GM23248 (cell line): ENCODE measurements around the gene PAPPA2.

Experiments used
- EZH2 ChIP-seq: fragments of 200-600 bp; sonication (generic); IDR thresholded peaks from 2 replicates; pipeline ENCODE4 v1.6.1; 2018; ENCODE audit warnings: antibody characterized with exemption, mild to moderate bottlenecking; ENCODE audit not compliant: insufficient read depth, poor library complexity, severe bottlenecking
- EZH2phosphoT487 ChIP-seq: fragments of 200-600 bp; sonication (generic); IDR thresholded peaks from 2 replicates; pipeline ENCODE4 v1.6.1; 2018; ENCODE audit warnings: antibody characterized with exemption, moderate library complexity, mild to moderate bottlenecking, low read depth; ENCODE audit not compliant: insufficient read depth

DNA sequence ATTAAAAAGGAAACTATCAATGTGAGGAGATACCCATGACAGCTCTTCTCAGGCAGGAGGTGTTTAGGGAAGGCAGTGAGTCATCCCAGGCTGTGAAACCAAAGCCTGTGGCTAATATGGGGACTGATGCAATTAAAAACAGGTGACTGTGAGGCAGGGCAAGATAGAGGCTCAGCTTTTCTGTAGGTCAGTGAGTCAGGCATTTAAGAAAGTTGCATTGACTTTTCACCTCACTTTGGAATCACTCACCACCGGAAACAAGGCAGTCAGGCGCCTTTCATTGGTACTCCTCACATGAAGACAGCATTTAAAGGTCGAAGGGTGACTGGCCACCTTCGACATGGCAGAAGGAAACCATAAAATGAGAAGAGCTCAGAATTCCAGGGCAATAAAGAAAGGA lies 54.5 kb downstream of the PAPPA2 start:
- no peak for TF ChIP-seq EZH2phosphoT487
- TF ChIP-seq EZH2 = no peak
